Karpas-422 (cell line): Measurements from ENCODE around the gene UBE2E3. TPM values are rescaled to one million over a fixed set of nuclear protein-coding genes. Genes with fewer than 3 reads are reported as not detected.

Source experiments
- DNase-seq: peaks from one replicate; pipeline ENCODE4 v3.0.0-alpha.2; 2015
- H2AFZ ChIP-seq: fragments of 200-600 bp; sonication (generic); 2 replicates; pipeline ENCODE4 v1.6.1; 2014; ENCODE audit warnings: antibody characterized with exemption, low read length, mixed read lengths
- H3K27ac ChIP-seq: fragments of 200-600 bp; sonication (generic); 2 replicates; pipeline ENCODE4 v1.5.1; 2014; ENCODE audit warnings: mild to moderate bottlenecking, low read length, moderate library complexity
- H3K27me3 ChIP-seq: fragments of 200-600 bp; sonication (generic); 2 replicates; pipeline ENCODE4 v1.6.1; 2014; ENCODE audit warnings: low read length, mixed read lengths
- H3K36me3 ChIP-seq: fragments of 200-600 bp; sonication (generic); 2 replicates; pipeline ENCODE4 v1.6.1; 2014; ENCODE audit warnings: low read length, mixed read lengths; ENCODE audit not compliant: insufficient read depth
- H3K4me1 ChIP-seq: fragments of 200-600 bp; sonication (generic); 2 replicates; pipeline ENCODE4 v1.6.1; 2014; ENCODE audit warnings: mild to moderate bottlenecking, low read length, mixed read lengths
- H3K4me2 ChIP-seq: fragments of 200-600 bp; sonication (generic); 2 replicates; pipeline ENCODE4 v1.6.1; 2014; ENCODE audit warnings: low read length, low read depth, mild to moderate bottlenecking; ENCODE audit not compliant: poor library complexity, severe bottlenecking
- H3K4me3 ChIP-seq: fragments of 200-600 bp; sonication (generic); 2 replicates; pipeline ENCODE4 v1.5.1; 2014; ENCODE audit warnings: mild to moderate bottlenecking, antibody characterized with exemption, low read length, mixed read lengths
- H3K79me2 ChIP-seq: fragments of 200-600 bp; sonication (generic); 2 replicates; pipeline ENCODE4 v1.6.1; 2014; ENCODE audit warnings: mild to moderate bottlenecking, low read length, mixed read lengths
- H3K9ac ChIP-seq: fragments of 200-600 bp; sonication (generic); 2 replicates; pipeline ENCODE4 v1.6.0; 2014; ENCODE audit warnings: low read length
- H3K9me2 ChIP-seq: fragments of 200-600 bp; sonication (generic), shearing (Covaris generic); replicated peaks from 2 replicates; pipeline ENCODE4 v1.6.0; 2014; ENCODE audit warnings: mild to moderate bottlenecking, low read length, moderate library complexity; ENCODE audit not compliant: insufficient read depth
- H3K9me3 ChIP-seq: fragments of 300-700, 200-600 bp; sonication (generic); 2 replicates; pipeline ENCODE4 v1.6.1; 2014; ENCODE audit warnings: low read length, mixed read lengths
- H4K20me1 ChIP-seq: fragments of 200-600 bp; sonication (generic); 2 replicates; pipeline ENCODE4 v1.6.1; 2014; ENCODE audit warnings: mild to moderate bottlenecking, antibody characterized with exemption, low read length, low read depth; ENCODE audit not compliant: insufficient read depth
- total RNA-seq: library from RNA; depleted of rRNA; stranded (reverse); fragments of >200 nt; shearing (Covaris generic); gene quantifications from 2 replicates; pipeline ENCODE4 v1.2.3, GENCODE V29; 2014; ENCODE audit warnings: low replicate concordance

The UBE2E3 gene
- total RNA-seq, 1 experiment from 2014 or later: 124 TPM

- H3K79me2 ChIP-seq: peaks cover 100% of the 10 kb centered on the region
These were observed 11.4 kb downstream of the UBE2E3 start for GRCh38 chr2:180991820-180992219.

DNA sequence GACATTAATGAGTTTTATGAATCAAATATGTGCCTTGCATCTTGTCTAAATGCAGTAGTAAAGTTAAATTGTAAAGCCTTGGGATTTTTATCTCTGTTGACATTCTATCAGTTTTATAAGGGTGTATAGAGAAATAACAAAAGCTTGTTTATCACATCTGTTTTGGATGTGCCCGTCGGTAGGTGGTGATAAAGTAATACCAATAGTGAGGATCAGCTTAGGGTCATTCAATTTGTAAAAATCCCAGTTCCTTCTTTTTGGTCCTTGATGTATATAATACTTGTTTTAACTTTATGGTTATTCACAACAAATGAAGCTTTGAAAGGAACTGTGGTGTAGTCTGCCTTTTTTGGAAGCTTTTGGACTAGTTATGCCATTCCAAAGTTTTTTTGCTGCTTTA is 12.6 kb downstream of the UBE2E3 start:
- H3K27me3 ChIP-seq: no peaks in the 10 kb centered on the region
- no peak overlapping the region for H2AFZ ChIP-seq
- H4K20me1 ChIP-seq: no peaks in the 10 kb centered on the region
- H3K4me1 ChIP-seq: 0 out of 2 replicates have a peak, but pooled peaks cover under 1% of the 10 kb centered on the region
- DNase-seq: no peak
- peaks cover 100% of the 10 kb centered on the region for H3K79me2 ChIP-seq
- H3K27ac ChIP-seq: no peak overlapping the region
- H3K9me3 ChIP-seq: no peaks in the 10 kb centered on the region
- H3K4me3 ChIP-seq: no peak overlapping the region
- no peaks in the 10 kb centered on the region for H3K9me2 ChIP-seq
- no peak overlapping the region for H3K4me2 ChIP-seq
- H3K36me3 ChIP-seq: peaks cover 43% of the 10 kb centered on the region; the same call in 1 of the 2 replicates
- no peak overlapping the region for H3K9ac ChIP-seq

More at GRCh38 chr2:180991820-180992219, 11.4 kb downstream of the UBE2E3 start:
- no peak overlapping the region for H3K9ac ChIP-seq
- H3K36me3 ChIP-seq: peaks cover 39% of the 10 kb centered on the region; the same call in 1 of the 2 replicates
- no peaks in the 10 kb centered on the region for H3K27me3 ChIP-seq
- no peaks in the 10 kb centered on the region for H3K4me1 ChIP-seq
- no peak overlapping the region for H3K27ac ChIP-seq
- no peak overlapping the region for H2AFZ ChIP-seq
- H3K4me3 ChIP-seq: no peak overlapping the region
- DNase-seq: no peak
- H3K9me3 ChIP-seq: no peaks in the 10 kb centered on the region
- H4K20me1 ChIP-seq: no peaks in the 10 kb centered on the region
- H3K9me2 ChIP-seq: no peaks in the 10 kb centered on the region
- no peak overlapping the region for H3K4me2 ChIP-seq

GRCh38 chr2:180999274-180999964 is 19.0 kb downstream of the UBE2E3 start:
- Histone ChIP-seq H3K4me3 (no peak overlapping the region), H3K9me2 (no peaks in the 10 kb centered on the region), H3K4me2 (no peak overlapping the region), H3K9ac (no peak overlapping the region), H3K9me3 (no peaks in the 10 kb centered on the region), H3K27ac (no peak overlapping the region), H3K36me3 (peaks cover 26% of the 10 kb centered on the region; the same call in 1 of the 2 replicates), H3K27me3 (no peaks in the 10 kb centered on the region), H2AFZ (no peak overlapping the region), H3K4me1 (0 out of 2 replicates have a peak, but pooled peaks cover 4% of the 10 kb centered on the region), H3K79me2 (peaks cover 97% of the 10 kb centered on the region), H4K20me1 (no peaks in the 10 kb centered on the region)
- no peak for DNase-seq

DNA sequence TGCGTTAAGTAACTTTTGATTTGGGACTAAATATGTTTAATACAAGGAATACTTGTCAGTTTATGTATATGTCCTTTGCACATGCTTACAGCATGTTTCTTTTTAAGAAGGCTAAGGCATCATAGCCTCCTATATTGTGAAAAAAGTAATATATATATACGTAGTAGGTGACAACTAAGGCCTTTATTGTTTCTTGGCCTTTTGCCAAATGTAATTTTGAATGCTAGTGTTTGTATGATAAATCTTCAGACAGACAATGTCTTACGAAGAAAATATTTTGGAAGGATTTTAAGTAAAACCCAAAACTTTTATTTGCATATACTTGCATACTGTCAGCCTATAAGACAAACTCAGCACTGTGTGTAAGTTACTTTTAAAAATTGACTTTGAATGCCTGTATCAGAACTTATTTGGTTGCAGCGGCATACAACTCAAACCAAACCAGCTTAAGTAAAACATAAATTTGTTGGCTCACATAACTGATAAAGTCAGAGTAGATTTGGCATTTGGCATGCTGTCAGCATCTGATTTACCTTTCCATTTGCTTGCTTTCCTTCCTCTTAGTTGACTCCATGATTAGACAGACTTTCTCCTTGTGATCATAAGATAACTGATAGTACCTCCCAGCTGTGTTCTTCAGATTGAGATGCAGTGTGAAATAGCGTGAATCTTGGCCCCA is 24.4 kb downstream of the UBE2E3 start:
- H3K79me2 ChIP-seq: peaks cover 96% of the 10 kb centered on the region
- no peaks in the 10 kb centered on the region for H3K27me3 ChIP-seq
- H3K9ac ChIP-seq: no peak overlapping the region
- no peak overlapping the region for H3K4me2 ChIP-seq
- H3K9me3 ChIP-seq: no peaks in the 10 kb centered on the region
- H3K27ac ChIP-seq: no peak overlapping the region
- no peak for DNase-seq
- H3K4me1 ChIP-seq: peaks cover 3% of the 10 kb centered on the region
- no peaks in the 10 kb centered on the region for H3K9me2 ChIP-seq
- H4K20me1 ChIP-seq: no peaks in the 10 kb centered on the region
- 0 out of 2 replicates have a peak, but pooled peaks cover 1% of the 10 kb centered on the region for H3K36me3 ChIP-seq
- no peak overlapping the region for H2AFZ ChIP-seq
- H3K4me3 ChIP-seq: no peak overlapping the region

- Histone ChIP-seq H3K9ac (no peak overlapping the region), H3K79me2 (peaks cover 96% of the 10 kb centered on the region), H3K4me3 (no peak overlapping the region), H3K4me2 (no peak overlapping the region), H2AFZ (no peak overlapping the region), H3K9me2 (no peaks in the 10 kb centered on the region), H3K27ac (no peak overlapping the region), H4K20me1 (no peaks in the 10 kb centered on the region), H3K27me3 (no peaks in the 10 kb centered on the region), H3K9me3 (no peaks in the 10 kb centered on the region), H3K4me1 (peaks cover 8% of the 10 kb centered on the region), H3K36me3 (no peaks in the 10 kb centered on the region)
- no peak for DNase-seq
These were observed 24.9 kb downstream of the UBE2E3 start for GRCh38 chr2:181005326-181005655.

DNA sequence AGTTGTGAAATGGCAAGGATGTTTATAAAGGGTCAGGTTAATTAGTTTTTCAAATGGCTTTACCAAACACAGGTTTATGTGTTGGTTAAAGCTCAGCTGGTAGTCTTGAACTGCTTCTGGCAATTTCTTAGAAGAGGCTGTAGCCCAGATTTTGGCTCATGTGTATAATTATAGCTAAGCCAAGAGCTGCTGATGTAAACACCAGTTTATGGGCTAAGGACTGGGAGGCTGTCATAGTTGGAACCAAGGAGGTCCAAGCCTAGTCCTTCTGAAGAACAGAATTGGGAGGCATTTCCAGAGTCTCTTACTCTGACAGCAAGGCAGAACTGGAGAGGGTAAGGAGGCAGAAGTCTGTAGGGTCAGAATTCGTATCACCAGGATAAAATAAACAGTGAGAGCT is 25.4 kb downstream of the UBE2E3 start:
- Histone ChIP-seq H3K4me1 (peaks cover 12% of the 10 kb centered on the region), H3K9ac (no peak overlapping the region), H3K79me2 (peaks cover 97% of the 10 kb centered on the region), H3K4me3 (no peak overlapping the region), H4K20me1 (no peaks in the 10 kb centered on the region), H3K36me3 (no peaks in the 10 kb centered on the region), H3K27me3 (no peaks in the 10 kb centered on the region), H2AFZ (no peak overlapping the region), H3K4me2 (no peak overlapping the region), H3K9me3 (no peaks in the 10 kb centered on the region), H3K27ac (no peak overlapping the region), H3K9me2 (no peaks in the 10 kb centered on the region)
- no peak for DNase-seq

- Histone ChIP-seq H3K4me2 (no peak overlapping the region), H3K9ac (no peak overlapping the region), H3K36me3 (no peaks in the 10 kb centered on the region), H3K4me3 (no peak overlapping the region), H3K27me3 (no peaks in the 10 kb centered on the region), H3K9me3 (no peaks in the 10 kb centered on the region), H3K27ac (no peak overlapping the region), H4K20me1 (no peaks in the 10 kb centered on the region), H2AFZ (no peak overlapping the region), H3K9me2 (no peaks in the 10 kb centered on the region), H3K79me2 (peaks cover 97% of the 10 kb centered on the region), H3K4me1 (peaks cover 12% of the 10 kb centered on the region)
- DNase-seq: no peak
These were observed 26.9 kb downstream of the UBE2E3 start for GRCh38 chr2:181007086-181007837.

DNA sequence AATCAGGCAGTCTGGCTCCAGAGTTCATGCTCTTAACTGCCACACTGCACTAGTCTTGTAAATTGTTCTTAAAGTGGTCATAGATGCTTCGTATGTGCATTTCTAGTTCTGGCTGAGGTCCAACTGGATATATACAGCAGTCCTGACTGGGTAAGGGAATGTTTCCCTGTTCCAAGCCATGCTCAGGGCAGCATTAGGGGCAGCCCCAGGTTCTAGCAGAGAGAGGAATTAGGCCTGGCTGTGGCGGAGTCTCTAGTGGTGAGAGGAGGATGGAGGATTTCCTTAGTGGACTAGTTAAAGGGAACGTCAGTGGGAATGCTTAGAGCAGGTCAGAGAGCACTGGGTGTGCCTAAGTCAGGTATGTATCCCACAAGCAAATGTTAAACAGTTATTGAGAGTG is 28.0 kb downstream of the UBE2E3 start:
- Histone ChIP-seq H3K27me3 (no peaks in the 10 kb centered on the region), H2AFZ (no peak overlapping the region), H3K9me3 (no peaks in the 10 kb centered on the region), H3K36me3 (no peaks in the 10 kb centered on the region), H3K27ac (no peak overlapping the region), H3K4me1 (peaks cover 12% of the 10 kb centered on the region), H3K79me2 (peaks cover 98% of the 10 kb centered on the region), H3K9ac (no peak overlapping the region), H3K4me2 (no peak overlapping the region), H4K20me1 (no peaks in the 10 kb centered on the region), H3K9me2 (no peaks in the 10 kb centered on the region), H3K4me3 (no peak overlapping the region)
- DNase-seq: no peak
